DND-41 (cell line): Measurements from ENCODE around the gene ARL4D.

Experiments used
- EZH2 ChIP-seq: IDR thresholded peaks from 3 replicates; pipeline ENCODE4 v1.6.1; 2012; ENCODE audit warnings: borderline replicate concordance, low read depth, mild to moderate bottlenecking, moderate library complexity, low read length, inconsistent platforms; ENCODE audit not compliant: severe bottlenecking
- TF ChIP-seq, protein P1 (sequence below): IDR thresholded peaks from 2 replicates; pipeline ENCODE4 v1.5.1; 2012; ENCODE audit warnings: borderline replicate concordance, low read length, moderate library complexity, mild to moderate bottlenecking; ENCODE audit not compliant: poor library complexity, severe bottlenecking; ENCODE audit errors: extremely low read depth

DNA sequence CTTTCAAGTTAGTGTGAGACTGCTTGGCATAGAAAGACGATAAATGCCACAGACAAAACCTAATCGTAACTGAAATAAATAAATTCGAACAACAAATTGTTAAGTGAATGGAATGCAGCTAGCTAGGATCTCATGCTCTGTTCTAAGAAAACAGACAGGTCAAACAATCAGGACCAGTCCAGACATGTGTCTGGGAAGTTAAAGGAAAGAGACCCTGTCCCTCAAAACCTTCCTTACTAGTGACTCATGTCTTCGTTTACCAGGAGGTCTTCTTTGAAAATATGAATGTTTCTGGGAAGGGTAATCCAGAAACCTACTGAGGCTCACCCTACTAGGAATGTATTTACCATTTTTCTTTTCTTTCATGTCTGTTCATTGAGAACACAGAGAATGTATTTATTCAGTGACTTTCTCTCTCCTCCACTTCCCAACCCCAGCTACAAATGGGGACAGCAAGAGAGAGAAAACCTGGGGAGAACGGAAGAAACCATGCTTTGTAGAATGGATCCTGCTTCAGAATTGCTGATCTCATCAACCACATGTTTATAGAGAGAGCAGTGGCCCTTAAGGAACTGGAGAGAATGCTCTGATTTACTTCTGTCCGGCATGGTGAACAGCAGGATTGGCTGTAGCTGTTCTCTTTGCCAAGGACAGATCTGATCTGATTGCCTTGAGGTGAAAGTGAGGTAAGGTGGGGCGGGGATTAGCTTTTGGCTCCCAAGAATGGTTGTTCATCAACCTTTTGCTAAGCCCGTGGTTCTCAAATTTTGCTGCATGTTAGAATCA, 45.6 kb downstream of the ARL4D start:
- TF ChIP-seq EZH2, result no peak
- TF ChIP-seq, protein P1, sequence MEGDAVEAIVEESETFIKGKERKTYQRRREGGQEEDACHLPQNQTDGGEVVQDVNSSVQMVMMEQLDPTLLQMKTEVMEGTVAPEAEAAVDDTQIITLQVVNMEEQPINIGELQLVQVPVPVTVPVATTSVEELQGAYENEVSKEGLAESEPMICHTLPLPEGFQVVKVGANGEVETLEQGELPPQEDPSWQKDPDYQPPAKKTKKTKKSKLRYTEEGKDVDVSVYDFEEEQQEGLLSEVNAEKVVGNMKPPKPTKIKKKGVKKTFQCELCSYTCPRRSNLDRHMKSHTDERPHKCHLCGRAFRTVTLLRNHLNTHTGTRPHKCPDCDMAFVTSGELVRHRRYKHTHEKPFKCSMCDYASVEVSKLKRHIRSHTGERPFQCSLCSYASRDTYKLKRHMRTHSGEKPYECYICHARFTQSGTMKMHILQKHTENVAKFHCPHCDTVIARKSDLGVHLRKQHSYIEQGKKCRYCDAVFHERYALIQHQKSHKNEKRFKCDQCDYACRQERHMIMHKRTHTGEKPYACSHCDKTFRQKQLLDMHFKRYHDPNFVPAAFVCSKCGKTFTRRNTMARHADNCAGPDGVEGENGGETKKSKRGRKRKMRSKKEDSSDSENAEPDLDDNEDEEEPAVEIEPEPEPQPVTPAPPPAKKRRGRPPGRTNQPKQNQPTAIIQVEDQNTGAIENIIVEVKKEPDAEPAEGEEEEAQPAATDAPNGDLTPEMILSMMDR, result no peak
